OCI-M2 (cell line): ENCODE results near the gene NCK2.

ENCODE experiments used
- DNase-seq: peaks from one replicate; lab custom pipeline; 2025; ENCODE audit not compliant: unreplicated experiment; lab: John Stamatoyannopoulos, UW

The NCK2 gene

DNA sequence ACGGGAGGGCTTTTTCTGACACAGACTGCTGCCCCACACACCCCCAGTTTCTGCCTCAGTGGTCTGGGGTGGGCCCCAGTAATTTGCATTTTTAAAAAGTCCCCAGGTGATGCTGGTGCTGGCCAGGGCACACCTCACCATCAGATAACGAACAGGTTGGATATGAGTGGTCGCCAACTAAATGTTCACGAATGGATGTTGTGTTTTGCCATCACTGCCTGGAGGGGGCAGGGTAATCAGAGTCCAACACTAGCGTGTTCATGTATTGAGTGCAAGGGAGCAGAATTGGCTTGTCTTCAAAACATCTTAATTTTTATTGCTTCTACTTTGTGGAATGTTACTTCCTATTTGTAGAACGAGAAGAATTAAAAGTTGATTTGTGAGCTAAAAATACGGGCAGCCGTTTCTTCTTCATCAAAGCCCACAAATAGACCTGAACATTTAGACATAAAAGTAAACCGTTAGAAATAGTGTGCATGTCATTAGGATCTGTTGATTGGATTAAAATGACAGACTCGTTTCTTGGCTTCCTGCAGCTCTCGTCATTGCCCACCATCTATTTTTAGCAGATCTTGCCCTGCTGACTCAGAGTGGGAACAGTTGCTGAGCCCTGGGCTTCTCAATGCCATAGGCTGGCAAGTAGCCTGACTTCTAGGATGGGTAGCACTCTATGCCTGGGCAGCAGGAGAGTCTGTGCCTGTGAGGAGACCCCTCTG lies 45.2 kb downstream of the NCK2 start:
- DNase-seq: no peak

DNA sequence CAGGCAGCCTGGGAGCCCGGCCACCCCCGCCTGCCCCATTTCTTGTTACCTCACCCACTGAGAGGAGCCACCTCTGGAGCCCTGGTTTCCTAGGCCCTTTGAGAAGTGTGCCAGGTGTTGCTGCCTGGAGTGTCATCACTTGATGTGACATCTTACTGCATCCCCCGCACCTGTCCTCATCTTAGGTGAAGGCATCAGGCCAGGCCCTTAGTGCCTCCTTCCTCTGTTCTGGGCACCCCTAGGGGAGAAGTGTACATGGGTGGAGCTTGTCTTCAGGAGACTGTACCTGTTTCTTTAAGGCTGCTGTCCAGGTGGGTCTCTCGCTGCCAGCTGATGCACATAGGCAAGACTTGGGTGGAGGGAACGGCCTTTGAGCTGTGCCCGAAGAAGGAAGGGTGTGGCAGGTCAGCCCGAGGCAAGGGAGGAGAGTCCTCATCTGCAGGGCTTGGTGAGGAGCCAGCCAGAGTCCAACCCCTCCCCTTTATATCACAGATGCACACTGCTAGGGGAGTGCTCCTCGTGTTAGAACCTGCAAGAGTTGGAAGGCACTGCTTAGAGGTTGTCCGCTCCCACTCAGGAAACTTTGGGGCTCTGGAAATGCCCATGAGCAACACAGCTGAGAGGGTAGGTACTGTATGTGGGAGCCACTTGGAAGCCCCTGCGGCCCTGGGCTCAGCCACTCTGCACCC lies 45.9 kb downstream of the NCK2 start:
- no peak for DNase-seq

DNA sequence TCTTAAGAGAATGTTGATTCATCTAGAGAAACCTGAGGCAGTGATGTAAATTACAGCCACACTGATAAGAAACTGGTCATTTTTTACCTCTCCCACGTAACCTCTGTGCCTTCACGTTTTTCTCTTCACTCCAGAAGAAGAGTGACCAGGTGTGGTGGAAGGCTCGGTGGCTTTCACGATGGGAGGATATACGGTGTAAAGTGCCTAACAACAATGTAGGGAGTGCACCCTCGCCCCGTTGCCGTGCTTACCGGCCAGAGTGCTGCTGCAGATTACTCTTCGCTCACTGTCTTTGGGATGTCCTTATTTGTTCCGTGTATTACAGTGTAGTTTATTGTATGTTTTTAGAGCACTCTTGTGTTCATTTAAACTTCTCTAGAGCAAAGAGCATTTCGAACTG lies 46.5 kb downstream of the NCK2 start:
- no peak for DNase-seq

DNA sequence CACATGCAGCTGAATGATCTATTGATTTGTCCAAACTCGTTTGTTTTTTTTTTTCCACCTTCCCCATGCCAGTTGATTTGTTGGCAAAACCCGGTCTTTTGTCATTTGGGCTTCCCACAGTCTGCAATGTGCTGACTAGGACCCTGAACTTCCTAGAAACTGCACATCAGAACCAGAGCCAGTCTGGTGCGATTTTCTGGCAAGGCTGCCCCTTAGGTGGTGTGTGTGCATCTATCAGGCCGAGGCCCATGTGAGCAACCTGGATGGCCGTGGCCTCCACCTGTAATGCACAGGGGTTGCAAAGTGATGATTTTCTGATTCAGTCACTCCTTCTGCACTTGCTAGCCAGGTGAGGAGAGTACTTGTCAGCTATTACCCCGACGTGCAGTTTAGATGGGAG lies 47.8 kb downstream of the NCK2 start:
- DNase-seq: no peak

DNA sequence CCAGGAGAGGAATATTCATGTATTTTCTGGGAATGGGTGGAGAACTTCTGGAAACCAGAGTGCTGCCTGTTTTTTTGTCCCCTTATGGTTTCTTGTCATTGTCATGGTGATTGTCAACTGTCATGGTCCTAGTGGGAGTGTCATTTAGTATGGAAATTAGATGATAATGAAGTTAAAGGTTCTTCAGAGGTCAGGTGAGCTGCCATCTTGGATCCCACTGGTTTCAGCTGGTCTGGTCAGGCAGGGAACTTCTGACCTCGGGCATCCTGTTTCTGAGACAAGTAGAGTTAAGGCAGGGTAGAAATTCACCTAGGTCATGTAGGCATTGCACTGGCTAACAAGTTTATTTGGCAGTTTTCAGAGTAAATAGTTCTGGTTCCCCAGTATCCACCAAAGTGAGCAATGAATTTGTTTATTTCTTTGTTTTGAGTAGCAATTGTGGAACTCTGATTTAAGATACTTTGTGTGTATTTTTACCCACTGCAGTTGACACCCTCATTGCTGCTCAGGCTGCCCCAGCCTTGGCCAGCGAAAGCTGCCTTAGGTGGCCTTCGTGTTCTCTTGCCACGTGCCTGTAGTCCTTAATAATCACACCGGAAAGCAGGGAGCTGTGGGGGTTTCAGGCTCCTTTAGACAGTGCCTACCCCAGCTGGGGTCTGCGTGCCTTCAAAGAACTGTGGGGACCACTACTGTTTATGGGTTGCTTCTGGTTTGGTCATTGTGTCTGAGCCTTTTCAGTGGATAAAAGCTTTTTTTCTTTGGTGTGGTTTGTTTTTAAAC lies 48.7 kb downstream of the NCK2 start:
- DNase-seq: no peak

DNA sequence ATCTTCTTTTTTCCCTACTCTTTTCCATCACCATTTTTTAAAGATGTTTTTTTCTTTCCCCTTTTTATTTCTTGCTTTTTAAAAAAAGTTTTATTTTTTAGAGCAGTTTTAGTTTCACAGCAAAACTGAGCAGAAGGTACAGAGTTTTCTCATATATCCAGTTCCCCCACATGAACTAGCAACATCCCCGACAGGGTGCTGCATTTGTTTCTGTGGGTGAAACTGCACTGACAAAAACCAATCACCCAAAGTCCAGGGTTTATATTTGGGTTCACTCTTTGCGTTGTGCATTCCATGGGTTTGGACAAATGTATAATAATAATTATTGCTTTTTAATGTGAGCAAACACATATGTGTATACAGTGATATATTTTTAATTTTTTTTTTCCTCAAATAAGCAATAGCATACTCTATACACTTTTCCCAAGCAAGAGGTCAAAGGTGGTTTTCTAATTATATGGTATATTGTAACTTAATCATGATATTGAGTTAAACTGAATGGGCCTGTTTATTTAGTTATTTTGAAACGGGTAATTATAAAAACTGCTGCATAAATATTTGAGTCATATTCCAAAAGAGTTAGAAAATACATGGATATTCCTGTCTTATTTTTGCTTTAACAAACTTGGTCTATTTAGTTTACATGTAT lies 50.3 kb downstream of the NCK2 start:
- no peak for DNase-seq

DNA sequence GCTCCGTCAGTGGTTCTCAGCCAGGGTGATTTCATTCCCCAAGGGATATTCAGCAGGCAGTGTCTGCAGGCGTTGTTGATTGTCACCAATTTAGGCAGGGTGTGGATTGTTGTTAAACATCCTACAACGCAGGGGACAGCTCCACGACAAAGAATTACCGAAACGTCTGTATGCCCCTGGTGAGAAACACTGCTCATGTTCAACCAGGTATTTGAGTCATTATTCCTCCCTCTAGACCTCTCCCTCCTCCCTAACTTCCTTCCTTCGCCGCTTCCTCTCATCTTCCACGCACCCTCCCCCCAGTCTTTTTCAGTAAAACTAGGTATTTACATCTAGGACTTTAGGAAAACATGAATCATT lies 50.8 kb downstream of the NCK2 start:
- DNase-seq: no peak

DNA sequence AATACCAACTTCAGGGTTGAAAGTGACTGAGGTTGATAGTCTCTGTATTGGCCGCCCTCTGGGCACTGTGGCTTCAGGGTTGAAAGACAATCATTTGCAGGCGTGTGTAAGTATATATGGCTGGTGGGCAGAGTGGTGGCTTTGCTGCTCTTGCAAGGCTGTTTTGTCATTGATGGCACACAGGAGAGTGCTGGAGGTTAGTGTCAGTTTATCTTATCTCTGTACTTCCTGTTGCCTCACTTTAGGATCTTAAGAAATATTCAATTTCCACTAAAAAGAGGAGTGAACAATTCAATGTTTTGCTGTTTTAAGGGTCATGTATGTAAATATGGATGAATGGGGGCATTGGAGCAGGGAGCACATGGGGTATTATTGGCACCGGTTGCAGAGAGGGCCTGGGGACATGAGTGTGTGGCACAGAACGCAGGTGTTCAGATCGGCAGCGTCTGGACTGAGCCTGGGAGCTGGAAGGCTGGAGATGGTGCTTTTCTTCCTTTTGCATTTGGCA lies 51.5 kb downstream of the NCK2 start:
- no peak for DNase-seq

DNA sequence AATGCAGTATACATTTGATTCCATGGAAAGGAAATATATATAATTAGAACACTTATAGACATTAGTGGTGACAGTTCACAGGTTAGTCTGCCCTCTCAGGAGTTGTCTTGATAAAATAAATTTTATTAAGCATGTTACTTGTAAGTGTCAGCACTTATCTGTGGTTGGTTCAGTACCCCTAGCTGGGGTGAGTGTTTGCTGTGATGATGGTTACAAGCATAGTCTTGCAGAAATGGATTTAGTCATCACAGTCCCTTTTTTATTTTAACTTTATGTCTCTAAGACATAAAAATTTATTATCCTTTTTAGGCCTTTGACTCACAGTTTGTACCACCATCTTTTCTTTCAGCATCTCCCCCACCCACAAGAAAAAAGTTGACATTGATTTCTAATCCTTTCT lies 52.1 kb downstream of the NCK2 start:
- DNase-seq: no peak

DNA sequence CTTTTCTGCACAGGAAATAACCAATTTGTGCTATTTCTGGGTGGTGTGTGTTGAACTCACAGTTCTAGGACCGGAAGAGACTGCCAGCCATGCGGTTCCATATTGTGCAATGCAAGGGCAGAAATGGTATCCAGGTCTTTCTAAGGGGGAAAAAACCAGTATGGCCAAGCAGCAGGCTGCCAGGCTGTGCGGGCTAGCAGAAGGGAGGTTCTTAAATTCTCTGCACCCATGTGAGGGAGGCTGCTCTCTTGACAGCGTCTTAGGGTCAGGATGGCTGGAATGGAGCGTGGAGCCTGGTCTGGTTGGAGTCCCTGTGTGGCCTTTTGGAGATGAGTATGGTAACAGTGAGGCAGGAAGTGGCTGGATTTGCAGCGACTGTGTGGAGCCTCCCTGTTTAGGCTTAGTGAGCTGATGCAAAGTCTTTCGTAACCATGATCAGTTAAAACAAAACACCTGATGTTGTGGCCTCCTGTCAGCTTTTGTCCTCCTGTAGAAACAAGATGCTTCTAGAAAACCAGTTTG lies 52.6 kb downstream of the NCK2 start:
- DNase-seq: no peak

DNA sequence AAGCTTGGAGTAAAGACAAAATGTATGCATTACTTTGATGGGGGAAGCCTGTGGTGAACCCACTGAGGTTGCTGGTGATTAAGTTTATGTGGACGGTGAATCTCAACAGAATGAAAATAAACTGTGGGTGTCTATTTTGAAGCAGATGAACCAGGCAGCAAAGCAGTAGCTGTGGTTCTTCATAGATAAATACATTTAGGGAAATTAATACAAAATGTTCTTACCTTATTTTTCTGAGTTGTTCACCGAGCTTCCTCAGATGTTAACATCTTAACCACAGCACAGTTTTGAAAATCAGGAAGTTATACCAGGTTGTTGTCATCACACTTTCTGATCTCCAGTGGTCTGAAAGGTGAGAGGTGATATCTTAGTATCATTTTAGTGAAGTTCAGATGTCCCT lies 53.9 kb downstream of the NCK2 start:
- DNase-seq: no peak

DNA sequence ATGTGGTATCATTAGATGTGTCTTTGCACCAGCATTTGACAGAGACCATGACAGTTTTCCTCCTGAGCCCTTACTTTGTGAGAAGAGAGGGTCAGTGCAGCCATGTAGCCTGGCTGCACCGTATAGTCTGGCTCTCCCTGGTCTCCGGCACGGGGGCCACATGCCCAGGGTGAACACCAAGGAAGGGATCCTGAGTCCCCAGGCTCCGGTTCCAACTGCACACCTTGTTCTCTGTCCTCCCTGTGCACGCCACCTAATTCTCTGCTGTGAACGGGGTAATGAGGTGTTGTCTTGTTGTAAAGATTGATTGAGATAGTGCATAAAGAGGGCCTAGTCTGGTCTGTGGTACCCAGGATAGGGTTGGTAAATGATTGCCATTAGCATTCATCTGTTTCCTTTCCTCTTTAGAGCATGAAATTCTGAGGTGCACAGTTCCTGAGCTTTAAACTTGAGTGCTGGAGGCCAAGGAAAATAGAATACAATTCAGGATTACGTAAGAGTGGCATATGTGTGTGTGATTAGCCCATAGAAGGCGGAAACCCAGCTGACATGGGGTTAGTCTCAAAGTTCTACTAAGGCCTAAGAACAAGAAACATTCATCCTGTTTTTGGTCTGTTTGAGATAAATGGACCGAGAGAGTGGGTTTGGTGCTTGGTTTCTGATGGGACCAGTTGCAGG lies 55.5 kb downstream of the NCK2 start:
- DNase-seq: no peak

DNA sequence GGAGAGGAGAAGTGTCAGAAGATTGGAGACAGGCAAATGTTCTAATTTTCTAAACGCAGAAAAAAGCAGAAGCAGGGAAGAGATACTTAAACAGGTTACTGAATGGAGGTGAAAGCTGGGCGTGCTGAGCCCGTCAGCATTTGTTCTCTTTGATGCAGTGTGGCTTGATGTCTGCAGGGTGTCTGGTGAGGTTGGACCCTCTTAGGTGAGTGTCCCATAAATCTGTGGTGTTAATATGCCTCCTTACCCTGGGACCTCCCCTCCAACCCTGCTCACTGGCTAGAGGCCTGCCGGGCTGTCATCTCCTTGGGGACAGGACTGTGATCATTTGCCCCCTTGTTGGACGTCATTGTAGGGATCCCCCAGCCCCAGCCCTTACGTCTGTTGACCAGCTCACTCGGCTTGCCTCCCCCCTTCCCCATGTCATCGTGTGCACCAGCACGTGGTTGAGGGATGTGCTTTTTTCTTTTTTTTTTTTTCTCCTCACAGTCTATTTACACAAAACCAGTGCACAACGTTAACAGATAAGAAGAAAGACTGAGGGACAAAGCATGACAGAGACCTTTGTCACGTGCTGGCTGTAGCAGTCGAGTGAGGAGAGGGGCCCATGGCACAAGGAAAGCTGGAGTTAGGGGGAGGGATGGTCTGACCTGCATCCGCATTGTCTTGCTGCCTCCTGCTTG lies 56.4 kb downstream of the NCK2 start:
- no peak for DNase-seq

DNA sequence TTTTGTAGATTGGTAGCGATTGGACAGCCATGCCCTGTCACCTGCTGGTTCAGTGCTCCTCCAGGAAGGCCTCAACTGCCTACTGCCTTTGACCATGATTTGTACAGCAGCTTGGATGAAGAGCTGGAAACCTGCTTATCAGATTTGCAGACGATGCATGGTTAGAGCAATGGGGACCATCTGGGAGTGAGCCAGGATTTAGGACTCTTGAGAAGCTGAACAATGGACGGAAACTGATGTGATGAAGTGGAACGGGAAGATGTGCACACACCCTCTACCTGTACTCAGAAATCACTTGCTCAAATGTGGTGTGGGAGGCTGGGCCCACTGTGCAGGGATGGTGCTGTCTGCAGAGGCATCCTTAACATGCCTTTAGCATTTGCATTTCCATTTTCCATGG lies 57.2 kb downstream of the NCK2 start:
- DNase-seq: no peak

DNA sequence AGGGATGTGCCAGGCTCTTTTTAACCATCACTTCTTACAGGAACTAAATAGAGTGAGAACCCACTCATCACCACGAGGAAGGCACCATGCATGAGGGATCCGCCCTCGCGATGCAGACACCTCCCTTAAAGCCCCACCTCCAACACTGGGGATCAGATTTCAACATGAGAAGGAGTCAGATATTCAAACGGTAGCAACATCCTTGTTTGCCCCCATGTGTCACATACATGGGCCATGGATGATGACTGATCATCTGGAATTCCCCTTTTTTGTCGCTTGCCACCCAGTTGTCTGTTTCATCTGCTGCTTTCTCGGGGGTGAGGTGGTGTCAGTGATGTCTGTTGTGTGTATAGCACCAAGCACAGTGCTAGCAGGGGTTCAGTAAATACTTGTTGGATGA lies 57.9 kb downstream of the NCK2 start:
- no peak for DNase-seq

DNA sequence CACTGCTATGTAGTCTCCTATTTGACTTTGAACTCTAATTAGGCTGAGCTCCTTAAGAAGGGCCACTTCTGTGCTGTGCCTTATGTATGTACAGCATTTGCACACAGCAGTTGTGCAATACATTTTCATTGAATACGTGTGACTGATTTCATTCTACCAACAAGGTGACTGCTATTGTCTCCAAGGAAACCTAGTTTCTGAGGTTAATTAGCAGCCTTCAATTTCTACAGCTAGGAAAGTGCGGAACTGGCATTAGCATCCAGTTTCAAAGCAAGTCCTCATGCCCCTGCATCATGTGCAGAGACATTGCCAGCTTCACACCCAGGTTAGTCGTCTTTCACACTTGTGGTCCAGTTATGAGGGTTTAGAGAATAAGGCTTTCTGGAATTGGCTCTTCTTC lies 58.6 kb downstream of the NCK2 start:
- DNase-seq: no peak

DNA sequence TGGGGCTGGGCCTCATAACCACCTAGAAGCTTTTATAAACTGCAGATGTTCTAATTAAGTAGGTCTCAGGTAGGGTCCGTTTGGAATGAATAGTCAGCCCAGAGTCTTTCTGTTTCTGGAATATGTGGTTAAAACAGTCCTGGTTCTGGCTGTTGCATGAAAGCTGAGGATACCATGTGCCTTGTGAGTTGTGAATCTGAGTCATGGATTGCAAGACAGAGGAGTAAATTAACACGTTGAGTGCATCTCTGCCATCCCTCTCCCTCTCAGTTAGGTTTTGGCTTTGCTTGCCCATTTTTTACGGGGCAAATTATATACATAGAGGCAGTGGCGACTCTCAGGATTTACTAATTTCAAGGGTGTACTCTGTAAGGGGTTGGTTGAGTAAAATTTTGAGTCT lies 59.1 kb downstream of the NCK2 start:
- DNase-seq: no peak

DNA sequence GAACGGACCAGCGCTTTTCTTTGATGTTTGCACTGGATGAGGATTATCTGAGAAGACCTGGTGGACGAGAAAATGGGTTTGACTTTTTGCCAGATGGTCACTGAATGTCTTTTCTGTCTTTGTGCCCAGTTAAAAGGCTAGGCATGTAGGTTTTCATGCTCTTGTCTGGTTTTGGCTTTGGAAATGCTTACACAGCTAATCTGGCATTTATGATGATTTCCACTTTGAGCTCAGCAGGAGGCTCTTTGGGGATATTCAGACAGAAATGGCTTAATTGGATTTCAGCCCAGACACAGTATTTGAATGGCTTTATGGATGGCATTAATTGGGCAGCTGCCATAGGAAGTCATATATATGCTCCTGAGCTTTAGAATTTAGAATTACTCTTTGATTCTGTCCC lies 59.6 kb downstream of the NCK2 start:
- no peak for DNase-seq

DNA sequence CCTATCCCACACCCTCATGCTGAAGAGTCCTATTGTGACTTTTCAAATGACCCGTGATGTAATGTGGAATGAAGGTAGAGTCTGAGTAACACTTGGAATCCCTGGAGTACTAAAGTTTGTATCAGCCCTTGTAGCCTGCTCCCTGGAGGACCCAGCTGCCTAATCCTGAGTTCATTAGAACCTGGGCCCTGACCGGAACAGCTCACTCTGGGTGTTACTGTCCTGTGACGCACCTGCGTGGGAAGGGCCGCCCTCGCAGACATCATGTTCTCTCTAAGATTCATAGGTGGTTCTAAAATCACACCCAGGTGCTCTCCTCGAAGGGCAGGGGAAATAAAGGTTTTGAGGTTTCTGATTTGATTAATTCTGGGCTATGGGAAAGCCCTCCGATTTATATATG lies 62.3 kb downstream of the NCK2 start:
- no peak for DNase-seq

DNA sequence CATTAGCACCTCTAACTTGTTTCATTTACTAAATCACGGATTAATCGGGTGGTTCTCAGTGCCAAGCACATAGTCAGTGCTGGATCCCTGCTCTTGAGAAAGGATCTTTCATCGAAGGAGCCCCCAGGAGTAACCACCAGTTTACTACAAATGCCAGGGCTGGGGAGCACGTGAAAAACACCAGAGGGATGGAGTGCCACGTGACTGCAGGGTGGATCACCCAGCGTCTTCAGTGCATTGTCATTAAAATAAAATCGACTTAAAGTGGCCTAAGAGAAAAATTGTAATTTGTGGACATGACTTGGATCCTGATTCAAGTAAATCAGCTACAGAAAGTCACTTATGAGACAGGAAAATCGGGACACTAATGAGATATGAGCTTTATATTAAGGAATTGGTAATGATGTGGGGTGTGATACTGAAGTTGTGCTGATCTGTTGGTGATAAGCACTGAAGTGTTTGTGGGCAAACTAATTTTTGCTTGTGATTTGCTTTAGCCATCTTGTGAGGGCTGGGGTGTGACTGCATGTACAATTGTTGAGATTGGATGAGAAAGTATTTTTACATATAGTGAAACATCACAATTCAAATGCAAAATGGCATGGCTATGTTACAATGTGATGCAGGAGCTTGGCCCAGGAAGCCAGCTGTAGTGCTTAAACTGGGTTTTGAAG lies 63.8 kb downstream of the NCK2 start:
- DNase-seq: no peak
